HUES48 (cell line): ENCODE measurements around the gene PDCD5.

ENCODE experiments used
- H3K27ac ChIP-seq: one replicate; pipeline ENCODE4 v1.7.0; 2013; ENCODE audit warnings: low read depth, low read length, inconsistent platforms
- H3K27me3 ChIP-seq: 2 replicates; pipeline ENCODE4 v1.6.1; 2013; ENCODE audit warnings: mild to moderate bottlenecking, low read length; ENCODE audit not compliant: control insufficient read depth, insufficient read depth
- H3K36me3 ChIP-seq: 2 replicates; pipeline ENCODE4 v1.6.1; 2013; ENCODE audit warnings: low read length; ENCODE audit not compliant: control insufficient read depth, insufficient read depth
- H3K4me1 ChIP-seq: 2 replicates; pipeline ENCODE4 v1.6.1; 2013; ENCODE audit warnings: mild to moderate bottlenecking, low read length; ENCODE audit not compliant: control insufficient read depth, insufficient read depth
- H3K4me3 ChIP-seq: 2 replicates; pipeline ENCODE4 v1.5.1; 2013; ENCODE audit warnings: mild to moderate bottlenecking, low read depth, low read length
- H3K9ac ChIP-seq: 2 replicates; pipeline ENCODE4 v1.6.1; 2013; ENCODE audit warnings: mild to moderate bottlenecking, low read depth, low read length, moderate library complexity
- H3K9me3 ChIP-seq: 2 replicates; pipeline ENCODE4 v1.6.1; 2013; ENCODE audit warnings: low read length; ENCODE audit not compliant: control insufficient read depth, insufficient read depth

The PDCD5 gene

GRCh38 chr19:32631381-32631780 is 50.4 kb downstream of the PDCD5 start:
- H3K4me1 ChIP-seq: no peaks in the 10 kb centered on the region
- no peak overlapping the region for H3K4me3 ChIP-seq
- no peaks in the 10 kb centered on the region for H3K27me3 ChIP-seq
- peaks cover 57% of the 10 kb centered on the region for H3K36me3 ChIP-seq
- H3K9me3 ChIP-seq: no peaks in the 10 kb centered on the region
- H3K27ac ChIP-seq: no peak overlapping the region
- no peak overlapping the region for H3K9ac ChIP-seq
